HCT116 (cell line): Measurements from ENCODE around the gene FAM216B. TPM values are rescaled to one million over a fixed set of nuclear protein-coding genes. Genes with fewer than 3 reads are reported as not detected.

Source experiments
- ATAC-seq: fragments of 200-7000 bp; cut with Tn5 transposase; 2 replicates; pipeline ENCODE4 v1.9.1; 2020; ENCODE audit warnings: mild to moderate bottlenecking, moderate library complexity
- BruUV-seq: library from RNA; stranded (reverse); fragments of 400-500 nt; replicated peaks from 2 replicates; lab custom pipeline; 2021; lab: Mats Ljungman, UMichigan
- CTCF ChIA-PET: fragments of 300-600 bp; sonication (Branson Sonifier 250); formaldehyde crosslinking; loops from one replicate; lab custom pipeline; 2021; ENCODE audit warnings: antibody characterized with exemption; lab: Charles Lee
- POLR2A ChIA-PET: fragments of 300-600, 350-600 bp; sonication (Branson Sonifier 250); formaldehyde crosslinking; loops from one replicate; lab custom pipeline; 2021; ENCODE audit warnings: antibody characterized with exemption; lab: Charles Lee
- RAD21 ChIA-PET, 2 experiments: fragments of 300-600 bp; sonication (Branson Sonifier 250); formaldehyde crosslinking; loops; one replicate each; lab custom pipeline; 2023; ENCODE audit warnings: low total read pairs in 2 of 2; ENCODE audit not compliant: uncharacterized antibody in 2 of 2, unreplicated experiment in 2 of 2, low non-redundant PET in 1 of 2; lab: Charles Lee
- DNase-seq: peaks from one replicate; pipeline ENCODE4 v3.0.0-alpha.2; 2010; ENCODE audit warnings: low read depth, low spot score
- H2AFZ ChIP-seq: fragments of 200-600 bp; shearing (Covaris generic), sonication (generic); 2 replicates; pipeline ENCODE4 v1.6.1; 2017; ENCODE audit warnings: low read depth, mixed run types, mixed read lengths, antibody characterized with exemption, low read length; ENCODE audit not compliant: poor library complexity, severe bottlenecking
- H3K27ac ChIP-seq: 2 replicates; pipeline ENCODE4 v1.5.1; 2012; ENCODE audit warnings: low read depth, low read length
- H3K27me3 ChIP-seq: fragments of 200-600 bp; sonication (generic); 2 replicates; pipeline ENCODE4 v1.6.1; 2016; ENCODE audit warnings: mixed run types, low read length, mixed read lengths; ENCODE audit not compliant: insufficient read depth
- H3K36me3 ChIP-seq, 2 experiments: fragments of 200-500 bp in 1 of 2; fragments of 200-600 bp in 1 of 2; sonication (Bioruptor generic) in 1 of 2; sonication (generic) in 1 of 2; 2 replicates each; pipeline versions ENCODE4 v1.5.1 to v1.6.1; 2014 to 2016; ENCODE audit warnings: low read length in 2 of 2, inconsistent platforms in 1 of 2, mixed read lengths in 1 of 2, mixed run types in 1 of 2; ENCODE audit not compliant: insufficient read depth in 2 of 2, control insufficient read depth in 1 of 2
- H3K4me1 ChIP-seq, 2 experiments: fragments of 200-600 bp in 1 of 2; sonication (generic) in 1 of 2; 2 replicates each; pipeline versions ENCODE4 v1.5.1 to v1.6.1; 2012 to 2017; ENCODE audit warnings: low read length in 2 of 2, inconsistent platforms in 1 of 2, mild to moderate bottlenecking in 1 of 2, mixed read lengths in 1 of 2, mixed run types in 1 of 2, moderate library complexity in 1 of 2; ENCODE audit not compliant: insufficient read depth in 2 of 2, control insufficient read depth in 1 of 2
- H3K4me2 ChIP-seq: fragments of 200-600 bp; sonication (generic); 2 replicates; pipeline ENCODE4 v1.6.1; 2017; ENCODE audit warnings: mixed run types, low read length, mixed read lengths
- H3K4me3 ChIP-seq, 2 experiments: fragments of 200-600 bp in 1 of 2; sonication (generic) in 1 of 2; replicated peaks in 1 of 2; 2 replicates each; pipeline ENCODE4 v1.5.1; 2011 to 2016; ENCODE audit warnings: low read length in 2 of 2, control low read depth in 1 of 2, low read depth in 1 of 2, mild to moderate bottlenecking in 1 of 2, mixed read lengths in 1 of 2, mixed run types in 1 of 2
- H3K79me2 ChIP-seq: fragments of 200-600 bp; sonication (generic); 2 replicates; pipeline ENCODE4 v1.6.1; 2017; ENCODE audit warnings: mild to moderate bottlenecking, mixed run types, low read length, moderate library complexity, mixed read lengths; ENCODE audit not compliant: insufficient read depth
- H3K9ac ChIP-seq: fragments of 200-600 bp; sonication (generic); 2 replicates; pipeline ENCODE4 v1.6.1; 2016; ENCODE audit warnings: low read length, mixed read lengths
- H3K9me2 ChIP-seq: fragments of 200-600 bp; sonication (generic), shearing (Covaris generic); 2 replicates; pipeline ENCODE4 v1.6.1; 2017; ENCODE audit warnings: mixed run types, mild to moderate bottlenecking, moderate library complexity; ENCODE audit not compliant: insufficient read depth
- H3K9me3 ChIP-seq, 2 experiments: fragments of 200-500 bp in 1 of 2; fragments of 200-600 bp in 1 of 2; sonication (Bioruptor generic) in 1 of 2; sonication (generic) in 1 of 2; 2 replicates each; pipeline ENCODE4 v1.6.1; 2014 to 2017; ENCODE audit warnings: low read length in 2 of 2, mixed read lengths in 2 of 2, inconsistent platforms in 1 of 2, low read depth in 1 of 2, mild to moderate bottlenecking in 1 of 2, mixed run types in 1 of 2, moderate library complexity in 1 of 2; ENCODE audit not compliant: control insufficient read depth in 1 of 2, insufficient read depth in 1 of 2
- H4K20me1 ChIP-seq: fragments of 200-600 bp; sonication (generic), shearing (Covaris generic); 2 replicates; pipeline ENCODE4 v1.6.1; 2017; ENCODE audit warnings: mixed run types, mild to moderate bottlenecking, moderate library complexity; ENCODE audit not compliant: insufficient read depth
- ATF3 ChIP-seq: IDR thresholded peaks from 2 replicates; pipeline ENCODE4 v1.6.1; 2012
- ELF1 ChIP-seq: IDR thresholded peaks from 2 replicates; pipeline ENCODE4 v1.6.1; 2012; ENCODE audit warnings: low read depth, borderline replicate concordance
- FOSL1 ChIP-seq: IDR thresholded peaks from 2 replicates; pipeline ENCODE4 v1.6.1; 2012; ENCODE audit warnings: low read depth
- JUND ChIP-seq: IDR thresholded peaks from 2 replicates; pipeline ENCODE4 v1.6.1; 2012
- MAX ChIP-seq: IDR thresholded peaks from 2 replicates; pipeline ENCODE4 v1.6.1; 2012
- POLR2A ChIP-seq: IDR thresholded peaks from 2 replicates; pipeline ENCODE4 v1.7.0; 2011; ENCODE audit warnings: borderline replicate concordance; ENCODE audit not compliant: insufficient read depth, insufficient read length; ENCODE audit errors: extremely low read depth
- POLR2AphosphoS5 ChIP-seq: IDR thresholded peaks from 2 replicates; pipeline ENCODE4 v1.6.1; 2011; ENCODE audit warnings: mild to moderate bottlenecking, low read depth, low read length, moderate library complexity
- RAD21 ChIP-seq: IDR thresholded peaks from 2 replicates; pipeline ENCODE4 v1.6.1; 2012; ENCODE audit warnings: low read depth, mild to moderate bottlenecking
- SIN3A ChIP-seq: IDR thresholded peaks from 2 replicates; pipeline ENCODE4 v1.6.1; 2012; ENCODE audit warnings: low read depth
- SRF ChIP-seq: IDR thresholded peaks from 2 replicates; pipeline ENCODE4 v1.6.1; 2012; ENCODE audit warnings: low read depth
- TCF7L2 ChIP-seq: IDR thresholded peaks from 2 replicates; pipeline ENCODE4 v1.7.0; 2011; ENCODE audit warnings: borderline replicate concordance, inconsistent platforms; ENCODE audit not compliant: insufficient read depth, insufficient read length; ENCODE audit errors: extremely low read depth
- ZBTB33 ChIP-seq: IDR thresholded peaks from 2 replicates; pipeline ENCODE4 v1.6.1; 2011; ENCODE audit warnings: mild to moderate bottlenecking, low read length, moderate library complexity; ENCODE audit not compliant: insufficient replicate concordance; ENCODE audit errors: extremely low read depth
- intact Hi-C: fragments of 100-400 bp; cut with micrococcal nuclease; formaldehyde crosslinking; loops from 2 replicates; pipeline ENCODE4 v1.10.0; 2022
- total RNA-seq: library from RNA; stranded (reverse); gene quantifications from one replicate; pipeline ENCODE4 v1.2.1, GENCODE V29; 2021; ENCODE audit not compliant: unreplicated experiment

The FAM216B gene
- total RNA-seq, 1 experiment from 2014 or later = not detected

- no peaks in the 10 kb centered on the region for H3K4me1 ChIP-seq
- H3K27me3 ChIP-seq = 0 out of 2 replicates have a peak, but pooled peaks cover 3% of the 10 kb centered on the region
- RAD21 ChIA-PET = no interaction called here
- H3K79me2 ChIP-seq = no peaks in the 10 kb centered on the region
- H3K9me2 ChIP-seq = no peaks in the 10 kb centered on the region
- no peak overlapping the region for H2AFZ ChIP-seq
- TF ChIP-seq ELF1 = no peak
- no peak for TF ChIP-seq FOSL1
- no peak for TF ChIP-seq MAX
- no peak for TF ChIP-seq SIN3A
- no peak for TF ChIP-seq ATF3
- no peak for TF ChIP-seq JUND
- no peak for TF ChIP-seq POLR2AphosphoS5
- TF ChIP-seq RAD21 = no peak
- TF ChIP-seq POLR2A = no peak
- no peak for TF ChIP-seq SRF
- intact Hi-C loops = no loop called here
- H3K4me3 ChIP-seq = no peak overlapping the region
- H4K20me1 ChIP-seq = no peaks in the 10 kb centered on the region
- POLR2A ChIA-PET = no interaction called here
- no peaks in the 10 kb centered on the region for H3K36me3 ChIP-seq
- BruUV-seq = no TSS peak
- CTCF ChIA-PET = no interaction called here
- DNase-seq = no peak
- H3K9ac ChIP-seq = no peak overlapping the region
- no peak for ATAC-seq
- H3K4me2 ChIP-seq = no peak overlapping the region
- no peak overlapping the region for H3K27ac ChIP-seq
- H3K9me3 ChIP-seq = no peaks in the 10 kb centered on the region
These were observed 27.1 kb downstream of the FAM216B start for GRCh38 chr13:42808341-42808940.

- no peak overlapping the region for H3K27ac ChIP-seq
- H4K20me1 ChIP-seq = no peaks in the 10 kb centered on the region
- BruUV-seq = no TSS peak
- no peak overlapping the region for H3K9ac ChIP-seq
- H3K9me3 ChIP-seq = no peaks in the 10 kb centered on the region
- no peaks in the 10 kb centered on the region for H3K4me1 ChIP-seq
- ChIA-PET CTCF (no interaction called here), POLR2A (no interaction called here), RAD21 (no interaction called here)
- no peak overlapping the region for H2AFZ ChIP-seq
- no peak for DNase-seq
- H3K4me3 ChIP-seq = no peak overlapping the region
- H3K79me2 ChIP-seq = no peaks in the 10 kb centered on the region
- H3K27me3 ChIP-seq = no peaks in the 10 kb centered on the region
- H3K4me2 ChIP-seq = no peak overlapping the region
- intact Hi-C loops = no loop called here
- H3K36me3 ChIP-seq = no peaks in the 10 kb centered on the region
- ATAC-seq = no peak
- TF ChIP-seq POLR2A (no peak), SIN3A (no peak), FOSL1 (no peak), RAD21 (0 out of 2 replicates have a peak, but pooled peaks have one; percentile 12), ZBTB33 (no peak), TCF7L2 (no peak)
- H3K9me2 ChIP-seq = no peaks in the 10 kb centered on the region
These were observed 30.9 kb downstream of the FAM216B start for GRCh38 chr13:42812316-42812715.
